LNCAP (cell line): ENCODE data around the gene ZNF407.

ENCODE experiments used
- TF ChIP-seq, protein P1 (sequence below): fragments of 450-650 bp; IDR thresholded peaks from 2 replicates; pipeline ENCODE4 v1.5.1; 2017; ENCODE audit warnings: mild to moderate bottlenecking

Gene ZNF407

GRCh38 chr18:74682141-74682990 is 84.7 kb downstream of the ZNF407 start:
- TF ChIP-seq, protein P1, sequence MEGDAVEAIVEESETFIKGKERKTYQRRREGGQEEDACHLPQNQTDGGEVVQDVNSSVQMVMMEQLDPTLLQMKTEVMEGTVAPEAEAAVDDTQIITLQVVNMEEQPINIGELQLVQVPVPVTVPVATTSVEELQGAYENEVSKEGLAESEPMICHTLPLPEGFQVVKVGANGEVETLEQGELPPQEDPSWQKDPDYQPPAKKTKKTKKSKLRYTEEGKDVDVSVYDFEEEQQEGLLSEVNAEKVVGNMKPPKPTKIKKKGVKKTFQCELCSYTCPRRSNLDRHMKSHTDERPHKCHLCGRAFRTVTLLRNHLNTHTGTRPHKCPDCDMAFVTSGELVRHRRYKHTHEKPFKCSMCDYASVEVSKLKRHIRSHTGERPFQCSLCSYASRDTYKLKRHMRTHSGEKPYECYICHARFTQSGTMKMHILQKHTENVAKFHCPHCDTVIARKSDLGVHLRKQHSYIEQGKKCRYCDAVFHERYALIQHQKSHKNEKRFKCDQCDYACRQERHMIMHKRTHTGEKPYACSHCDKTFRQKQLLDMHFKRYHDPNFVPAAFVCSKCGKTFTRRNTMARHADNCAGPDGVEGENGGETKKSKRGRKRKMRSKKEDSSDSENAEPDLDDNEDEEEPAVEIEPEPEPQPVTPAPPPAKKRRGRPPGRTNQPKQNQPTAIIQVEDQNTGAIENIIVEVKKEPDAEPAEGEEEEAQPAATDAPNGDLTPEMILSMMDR: no peak

DNA sequence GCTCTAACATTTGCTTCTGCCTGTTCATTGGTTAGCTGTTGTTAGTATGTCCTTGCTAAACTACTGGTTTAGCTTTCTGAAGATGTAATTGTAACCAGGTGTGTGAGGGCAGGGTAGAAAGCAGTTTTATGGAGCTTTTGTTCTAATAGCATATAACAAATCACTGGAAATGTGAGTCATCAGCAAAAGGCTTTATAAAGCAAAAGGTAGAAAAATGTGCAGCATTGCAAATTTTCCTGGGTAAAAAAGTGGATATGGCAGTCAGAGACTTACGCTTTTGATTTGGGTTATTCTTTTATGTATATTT is 85.3 kb downstream of the ZNF407 start:
- TF ChIP-seq, protein P1: no peak

DNA sequence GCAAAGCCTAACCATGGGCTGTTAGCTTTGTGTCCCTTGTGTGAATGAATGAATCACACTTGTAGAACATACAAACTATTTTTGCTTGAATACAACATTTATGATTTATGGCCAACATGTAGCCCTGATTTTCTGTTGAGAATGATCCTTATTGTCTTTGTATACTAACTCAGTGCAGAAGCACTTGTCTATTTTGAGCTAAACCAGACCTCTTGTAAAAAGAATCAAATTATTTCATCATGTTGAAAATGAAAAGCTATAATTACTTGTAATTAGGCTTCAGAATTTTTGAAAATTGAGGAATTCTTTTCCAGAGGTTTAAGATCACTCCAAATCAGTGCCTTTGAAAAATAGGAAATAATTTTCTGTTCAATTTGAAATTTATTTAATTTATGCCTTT is 85.9 kb downstream of the ZNF407 start:
- TF ChIP-seq, protein P1: no peak

- TF ChIP-seq, protein P1: no peak
These were observed 91.6 kb downstream of the ZNF407 start for GRCh38 chr18:74689251-74689650.

DNA sequence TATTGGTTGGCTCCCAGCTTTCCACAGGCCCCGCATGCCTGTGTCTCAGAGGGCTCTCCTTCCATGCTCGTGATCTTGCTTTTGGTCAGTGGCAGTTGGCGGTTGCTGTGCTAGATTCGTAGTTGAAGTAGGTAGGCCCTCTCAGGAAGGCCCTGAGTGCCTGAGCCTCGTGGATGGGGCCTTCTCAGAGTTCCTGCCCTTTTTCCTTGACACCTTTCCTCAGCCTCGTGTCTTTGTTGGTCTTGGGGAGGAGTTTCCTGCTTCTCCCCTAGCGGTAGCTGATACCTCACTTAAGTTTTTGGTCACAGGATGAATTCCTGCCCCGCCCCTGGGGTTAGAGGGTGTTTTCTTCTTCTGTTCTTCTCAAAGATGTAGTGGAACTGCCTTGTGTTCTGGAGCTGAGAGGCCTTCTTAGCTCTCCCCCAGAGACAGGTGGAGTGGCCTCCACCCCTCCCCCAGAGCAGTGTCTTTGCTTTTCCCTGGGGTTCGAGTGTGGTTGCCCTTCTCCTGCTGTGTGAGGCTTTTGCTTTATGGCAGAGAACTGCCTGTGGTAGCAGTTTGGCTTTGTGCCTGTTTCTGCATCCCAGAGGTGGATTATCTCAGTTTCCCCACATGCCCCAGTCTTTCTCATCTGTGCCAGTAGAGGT is 94.8 kb downstream of the ZNF407 start:
- TF ChIP-seq, protein P1: no peak

DNA sequence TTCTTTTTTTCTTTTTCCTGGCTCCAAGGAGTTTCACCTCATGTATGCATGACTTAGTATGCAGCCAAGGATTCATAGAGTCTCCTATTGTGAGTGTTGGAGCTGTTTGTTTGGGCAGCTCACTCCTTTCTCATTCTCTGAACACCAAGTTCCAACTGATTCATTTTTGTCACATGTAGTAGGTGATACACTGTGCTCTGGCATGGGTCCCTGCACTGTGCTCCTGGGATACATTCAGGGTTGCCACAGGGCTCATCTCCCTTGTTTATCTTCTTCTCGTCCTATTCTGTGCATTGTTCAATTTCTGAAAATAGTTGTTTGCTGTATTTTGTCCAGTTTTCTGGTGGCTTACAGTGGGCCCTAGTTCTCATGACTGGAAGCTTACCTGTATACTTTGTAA is 96.8 kb downstream of the ZNF407 start:
- TF ChIP-seq, protein P1: no peak

DNA sequence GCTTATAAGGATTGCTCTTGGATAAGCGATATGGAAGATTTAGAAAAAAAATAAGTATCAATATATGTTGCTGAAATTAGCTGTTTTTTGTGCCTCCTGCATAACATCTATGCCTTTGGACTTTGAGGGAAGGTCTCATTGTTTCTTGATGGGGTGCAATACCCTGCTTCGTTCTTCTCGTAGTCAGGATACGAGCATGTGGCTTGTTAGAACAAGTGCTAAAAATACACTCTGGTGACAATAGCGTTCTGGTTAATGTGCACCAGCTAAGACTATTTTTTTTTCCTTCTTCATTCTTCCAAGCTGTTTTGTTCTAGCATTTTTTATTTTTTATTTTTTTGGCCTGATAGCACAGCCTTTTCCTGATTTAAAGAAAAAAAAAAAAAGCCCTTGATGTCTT is 97.5 kb downstream of the ZNF407 start:
- TF ChIP-seq, protein P1: no peak
